Type B pancreatic cell (in vitro differentiated cells): ENCODE results near the gene VASN. TPM values are rescaled to one million over a fixed set of nuclear protein-coding genes. Genes with fewer than 3 reads are reported as not detected.

Source experiments
- DNase-seq: peaks from one replicate; pipeline ENCODE4 v3.0.0; 2021; ENCODE audit warnings: mixed read lengths; ENCODE audit not compliant: unreplicated experiment; ENCODE audit errors: extremely low spot score
- H3K27ac Mint-ChIP-seq: 2 replicates; pipeline ENCODE4 v1.8.0; 2021; ENCODE audit warnings: mild to moderate bottlenecking, mixed read lengths
- H3K27me3 Mint-ChIP-seq: 2 replicates; pipeline ENCODE4 v1.8.0; 2021; ENCODE audit warnings: mixed read lengths
- H3K36me3 Mint-ChIP-seq: 2 replicates; pipeline ENCODE4 v1.8.0; 2021; ENCODE audit warnings: mixed read lengths
- H3K4me1 Mint-ChIP-seq: one replicate; pipeline ENCODE4 v1.8.0; 2021; ENCODE audit warnings: mixed read lengths; ENCODE audit not compliant: unreplicated experiment
- H3K4me3 Mint-ChIP-seq: 2 replicates; pipeline ENCODE4 v1.8.0; 2021; ENCODE audit warnings: mild to moderate bottlenecking, mixed read lengths
- H3K9me3 Mint-ChIP-seq: 2 replicates; pipeline ENCODE4 v1.8.0; 2021; ENCODE audit warnings: mixed read lengths
- CTCF ChIP-seq: fragments of 200-600 bp; sonication (generic); conservative IDR thresholded peaks from 2 replicates; pipeline ENCODE4 v1.5.0; 2021; ENCODE audit warnings: antibody characterized with exemption, mild to moderate bottlenecking
- total RNA-seq: library from RNA; stranded (reverse); gene quantifications from 2 replicates; pipeline ENCODE4 v1.2.1, GENCODE V29; 2021; ENCODE audit warnings: low replicate concordance

VASN gene
- total RNA-seq, 1 donor from 2014 or later = 29.0 TPM

GRCh38 chr16:4324492-4325252 lies 47.0 kb upstream of the VASN start:
- Mint-ChIP-seq H3K4me3 (peak overlapping the region; percentile 66), H3K4me1 (peaks cover 17% of the 10 kb centered on the region), H3K27me3 (no peaks in the 10 kb centered on the region), H3K9me3 (no peaks in the 10 kb centered on the region), H3K36me3 (no peaks in the 10 kb centered on the region), H3K27ac (peak overlapping the region; percentile 34)
- DNase-seq = no peak
- TF ChIP-seq CTCF = no peak

- Mint-ChIP-seq H3K27ac (no peak overlapping the region), H3K9me3 (no peaks in the 10 kb centered on the region), H3K4me1 (peaks cover 20% of the 10 kb centered on the region)
Observed at GRCh38 chr16:4325253-4325758, 46.3 kb upstream of the VASN start.

DNA sequence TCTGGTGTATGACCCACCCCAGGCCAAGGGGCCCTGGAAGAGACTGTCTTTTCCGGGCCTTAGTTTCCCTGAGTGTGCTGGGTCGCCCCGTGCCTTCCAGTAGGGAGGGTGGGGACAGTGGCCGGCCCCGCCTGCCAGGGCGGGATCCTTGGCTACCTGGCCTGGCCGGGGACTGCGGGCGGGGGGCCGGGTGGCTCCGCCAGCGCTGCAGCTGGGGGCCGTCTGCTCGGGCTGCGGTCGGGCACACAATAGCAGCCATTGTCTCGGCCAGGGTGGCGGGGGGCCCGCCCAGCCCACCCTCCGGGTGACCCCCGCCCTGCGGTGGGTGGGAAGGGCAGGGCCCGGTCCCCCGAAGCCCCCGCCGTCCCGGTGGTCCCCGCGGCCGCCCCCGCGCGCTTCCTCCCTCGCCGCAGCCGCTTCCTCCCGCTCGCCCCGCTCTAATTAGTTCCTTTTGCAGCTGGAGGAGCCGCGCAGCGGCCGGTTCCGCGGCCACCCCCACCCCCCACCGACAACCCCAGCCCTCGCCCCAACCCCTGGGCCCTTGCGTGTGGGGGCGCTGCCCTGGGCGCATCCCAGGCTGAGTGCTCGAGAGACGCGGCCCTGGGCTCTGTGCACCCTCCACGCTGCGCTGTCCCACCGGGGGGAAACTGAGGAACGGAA lies 44.1 kb upstream of the VASN start:
- Mint-ChIP-seq H3K9me3 (no peaks in the 10 kb centered on the region), H3K4me1 (peaks cover 20% of the 10 kb centered on the region), H3K27ac (no peak overlapping the region), H3K27me3 (no peaks in the 10 kb centered on the region), H3K4me3 (peak overlapping the region; percentile 74), H3K36me3 (no peaks in the 10 kb centered on the region)
- no peak for DNase-seq
- TF ChIP-seq CTCF = no peak

More at GRCh38 chr16:4325253-4325758, 46.3 kb upstream of the VASN start:
- Mint-ChIP-seq H3K36me3 (no peaks in the 10 kb centered on the region), H3K4me3 (no peak overlapping the region), H3K27me3 (no peaks in the 10 kb centered on the region)
- no peak for DNase-seq
- no peak for TF ChIP-seq CTCF

GRCh38 chr16:4328046-4328781 lies 43.4 kb upstream of the VASN start:
- TF ChIP-seq CTCF = peak; percentile 72
- H3K36me3 Mint-ChIP-seq = no peaks in the 10 kb centered on the region
- no peaks in the 10 kb centered on the region for H3K9me3 Mint-ChIP-seq
- no peaks in the 10 kb centered on the region for H3K27me3 Mint-ChIP-seq
- peaks cover 20% of the 10 kb centered on the region for H3K4me1 Mint-ChIP-seq
- peak overlapping the region; percentile 74 for H3K4me3 Mint-ChIP-seq
- no peak overlapping the region for H3K27ac Mint-ChIP-seq
- no peak for DNase-seq

GRCh38 chr16:4328782-4329775 lies 42.6 kb upstream of the VASN start:
- no peak for TF ChIP-seq CTCF
- DNase-seq = no peak

More at GRCh38 chr16:4328782-4329775, 42.6 kb upstream of the VASN start:
- peak overlapping the region; percentile 15 for H3K4me3 Mint-ChIP-seq
- peak overlapping the region; percentile 15 for H3K27ac Mint-ChIP-seq
- H3K27me3 Mint-ChIP-seq = no peaks in the 10 kb centered on the region
- H3K36me3 Mint-ChIP-seq = no peaks in the 10 kb centered on the region
- H3K9me3 Mint-ChIP-seq = no peaks in the 10 kb centered on the region
- H3K4me1 Mint-ChIP-seq = peaks cover 20% of the 10 kb centered on the region
